HUES64 (cell line): Measurements from ENCODE around the gene ALDH1A1.

Source experiments
- H3K27ac ChIP-seq: 2 replicates; pipeline ENCODE4 v1.7.0; 2013; ENCODE audit warnings: low read depth, low read length, inconsistent platforms
- H3K27me3 ChIP-seq: 2 replicates; pipeline ENCODE4 v1.6.1; 2013; ENCODE audit warnings: mild to moderate bottlenecking, low read length; ENCODE audit not compliant: insufficient read depth
- H3K36me3 ChIP-seq: 2 replicates; pipeline ENCODE4 v1.6.1; 2013; ENCODE audit warnings: mild to moderate bottlenecking, low read length; ENCODE audit not compliant: insufficient read depth
- H3K4me1 ChIP-seq: 2 replicates; pipeline ENCODE4 v1.6.1; 2013; ENCODE audit warnings: mild to moderate bottlenecking, low read length, moderate library complexity; ENCODE audit not compliant: insufficient read depth
- H3K4me3 ChIP-seq: 2 replicates; pipeline ENCODE4 v1.5.1; 2013; ENCODE audit warnings: mild to moderate bottlenecking, low read length, moderate library complexity
- H3K9ac ChIP-seq: 2 replicates; pipeline ENCODE4 v1.6.1; 2013; ENCODE audit warnings: mild to moderate bottlenecking, low read depth, low read length
- H3K9me3 ChIP-seq: 2 replicates; pipeline ENCODE4 v1.6.1; 2013; ENCODE audit warnings: low read depth, low read length; ENCODE audit not compliant: insufficient read depth
- WGBS: fragments of 150-250, 120-280 bp; methylation state at CpG from one replicate; pipeline ENCODE4 v1.1.7; 2013; ENCODE audit warnings: missing lambda C conversion rate; 5-methylcytosine and 5-hydroxymethylcytosine counted together

The ALDH1A1 gene

GRCh38 chr9:72978744-72979143, 25.9 kb upstream of the ALDH1A1 start:
- peaks cover 7% of the 10 kb centered on the region; the same call in 1 of the 2 replicates for H3K4me1 ChIP-seq
- H3K36me3 ChIP-seq = no peaks in the 10 kb centered on the region
- no peaks in the 10 kb centered on the region for H3K9me3 ChIP-seq
- H3K27ac ChIP-seq = no peak overlapping the region
- no peak overlapping the region for H3K4me3 ChIP-seq
- WGBS = no CpG with 5 or more reads among the region's 1 CpG
- H3K27me3 ChIP-seq = no peaks in the 10 kb centered on the region
- H3K9ac ChIP-seq = no peak overlapping the region

DNA sequence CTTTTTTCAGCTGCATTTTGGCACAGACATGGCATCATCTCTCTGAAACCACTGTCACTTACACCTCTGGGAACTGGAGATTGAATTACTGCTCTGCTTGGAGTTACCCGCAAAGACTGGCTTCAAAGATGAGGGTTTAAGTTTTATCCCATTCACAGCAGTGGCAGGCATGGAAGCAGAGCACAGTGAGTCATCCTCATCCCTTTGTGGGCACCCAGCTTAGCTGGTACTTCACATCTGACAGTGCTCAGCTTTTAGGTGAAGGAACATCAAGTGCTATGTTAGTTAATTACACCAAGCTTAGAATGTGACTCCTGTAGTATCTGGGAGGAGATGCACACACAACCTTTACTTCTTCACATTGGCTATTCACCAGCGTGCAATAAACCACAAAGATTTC, 24.8 kb upstream of the ALDH1A1 start:
- peaks cover 7% of the 10 kb centered on the region; the same call in 1 of the 2 replicates for H3K4me1 ChIP-seq
- no peaks in the 10 kb centered on the region for H3K36me3 ChIP-seq
- no peak overlapping the region for H3K9ac ChIP-seq
- no peak overlapping the region for H3K27ac ChIP-seq
- no peak overlapping the region for H3K4me3 ChIP-seq
- 91% methylated on average over 2 of the region's 2 CpGs for WGBS
- H3K27me3 ChIP-seq = no peaks in the 10 kb centered on the region
- no peaks in the 10 kb centered on the region for H3K9me3 ChIP-seq

- Histone ChIP-seq H3K36me3 (no peaks in the 10 kb centered on the region), H3K27ac (no peak overlapping the region), H3K27me3 (no peaks in the 10 kb centered on the region), H3K9ac (no peak overlapping the region), H3K4me3 (no peak overlapping the region), H3K9me3 (no peaks in the 10 kb centered on the region), H3K4me1 (peaks cover 6% of the 10 kb centered on the region; the same call in 1 of the 2 replicates)
Observed at GRCh38 chr9:72974501-72974900, 21.6 kb upstream of the ALDH1A1 start.

GRCh38 chr9:72972636-72973035, 19.8 kb upstream of the ALDH1A1 start:
- Histone ChIP-seq H3K9me3 (no peaks in the 10 kb centered on the region; the same call in 1 of the 2 replicates), H3K4me3 (no peak overlapping the region), H3K4me1 (no peaks in the 10 kb centered on the region), H3K36me3 (no peaks in the 10 kb centered on the region), H3K27ac (no peak overlapping the region), H3K9ac (no peak overlapping the region), H3K27me3 (no peaks in the 10 kb centered on the region)
- WGBS = 94% methylated on average over 2 of the region's 2 CpGs

DNA sequence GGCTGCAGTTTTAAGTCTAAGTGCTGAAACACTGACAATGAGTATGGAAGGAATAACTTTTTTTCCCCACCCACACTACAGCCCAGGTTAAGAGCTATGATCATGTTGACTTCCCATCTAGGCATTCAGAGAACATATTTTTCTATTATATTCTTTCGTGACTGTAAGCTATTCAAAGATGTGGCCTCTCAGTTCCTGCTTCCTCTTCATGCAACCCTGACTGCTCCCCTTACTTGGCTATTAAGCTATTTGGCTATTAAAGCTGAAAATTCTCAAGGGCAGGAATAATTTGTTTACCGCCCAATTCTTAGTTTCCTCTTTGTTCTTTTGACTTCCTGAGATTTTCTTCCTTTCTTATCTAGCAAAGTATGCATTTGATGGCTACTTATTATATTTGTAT, 18.6 kb upstream of the ALDH1A1 start:
- no peak overlapping the region for H3K27ac ChIP-seq
- H3K9me3 ChIP-seq = no peaks in the 10 kb centered on the region; the same call in 1 of the 2 replicates
- 93% methylated on average over 2 of the region's 2 CpGs for WGBS
- no peaks in the 10 kb centered on the region for H3K27me3 ChIP-seq
- H3K4me3 ChIP-seq = no peak overlapping the region
- no peaks in the 10 kb centered on the region for H3K36me3 ChIP-seq
- H3K9ac ChIP-seq = no peak overlapping the region
- no peaks in the 10 kb centered on the region for H3K4me1 ChIP-seq

- Histone ChIP-seq H3K9me3 (0 out of 2 replicates have a peak, but pooled peaks cover 5% of the 10 kb centered on the region), H3K36me3 (no peaks in the 10 kb centered on the region), H3K27me3 (no peaks in the 10 kb centered on the region), H3K4me3 (no peak overlapping the region), H3K4me1 (0 out of 2 replicates have a peak, but pooled peaks cover 4% of the 10 kb centered on the region), H3K27ac (no peak overlapping the region), H3K9ac (no peak overlapping the region)
- WGBS = 94% methylated on average over 4 of the region's 4 CpGs
Observed at GRCh38 chr9:72960446-72960845, 7.6 kb upstream of the ALDH1A1 start.

- Histone ChIP-seq H3K36me3 (no peaks in the 10 kb centered on the region), H3K4me3 (no peak overlapping the region), H3K4me1 (0 out of 2 replicates have a peak, but pooled peaks cover 4% of the 10 kb centered on the region), H3K9ac (no peak overlapping the region), H3K27me3 (no peaks in the 10 kb centered on the region), H3K9me3 (0 out of 2 replicates have a peak, but pooled peaks cover 5% of the 10 kb centered on the region), H3K27ac (peak overlapping the region; percentile 41; the same call in 1 of the 2 replicates)
- 82% methylated on average over 4 of the region's 5 CpGs for WGBS
Observed at GRCh38 chr9:72958485-72959281, 5.8 kb upstream of the ALDH1A1 start.

DNA sequence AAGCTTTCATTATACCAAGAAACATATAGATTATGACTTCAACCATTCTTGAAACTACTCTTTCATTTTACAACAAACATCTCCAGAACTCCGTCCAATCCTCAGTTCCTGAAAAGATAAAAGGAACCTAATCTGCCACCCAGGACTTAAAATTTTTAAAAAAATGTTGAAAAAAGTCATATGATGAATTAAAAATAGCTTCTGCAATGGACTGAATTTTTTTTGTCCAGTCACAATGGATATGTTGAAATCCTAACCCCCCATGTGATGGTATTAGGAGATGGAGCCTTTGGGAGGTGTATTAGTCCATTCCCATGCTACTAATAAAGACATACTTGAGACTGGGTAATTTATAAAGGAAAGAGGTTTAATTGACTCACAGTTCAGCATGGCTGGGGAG, 2.7 kb upstream of the ALDH1A1 start:
- H3K36me3 ChIP-seq = no peaks in the 10 kb centered on the region
- H3K9me3 ChIP-seq = 0 out of 2 replicates have a peak, but pooled peaks cover 5% of the 10 kb centered on the region
- no peak overlapping the region for H3K27ac ChIP-seq
- WGBS = 100% methylated on average over 1 of the region's 1 CpG
- H3K4me3 ChIP-seq = no peak overlapping the region
- H3K9ac ChIP-seq = no peak overlapping the region
- H3K27me3 ChIP-seq = no peaks in the 10 kb centered on the region
- H3K4me1 ChIP-seq = peaks cover 23% of the 10 kb centered on the region; the same call in 1 of the 2 replicates

DNA sequence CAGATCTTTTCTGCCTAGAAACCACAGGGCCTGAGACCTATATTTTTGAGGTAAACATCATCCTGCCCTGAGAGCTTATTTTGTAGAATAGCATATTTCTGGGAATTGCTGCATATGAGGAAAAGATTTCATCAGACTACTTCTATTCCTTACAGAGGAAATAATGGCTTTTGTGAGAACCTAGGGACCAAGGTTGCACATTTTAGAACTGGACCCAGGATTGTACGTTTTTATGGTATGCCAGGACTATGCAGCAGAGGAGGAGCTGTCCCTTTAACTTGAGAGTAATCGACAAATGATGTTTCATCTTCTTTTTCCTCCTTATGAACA, 2.2 kb upstream of the ALDH1A1 start:
- H3K27ac ChIP-seq = no peak overlapping the region
- H3K9ac ChIP-seq = no peak overlapping the region
- H3K9me3 ChIP-seq = 0 out of 2 replicates have a peak, but pooled peaks cover 5% of the 10 kb centered on the region
- H3K4me1 ChIP-seq = peaks cover 23% of the 10 kb centered on the region; the same call in 1 of the 2 replicates
- H3K4me3 ChIP-seq = no peak overlapping the region
- WGBS = 93% methylated on average over 2 of the region's 2 CpGs
- no peaks in the 10 kb centered on the region for H3K36me3 ChIP-seq
- H3K27me3 ChIP-seq = no peaks in the 10 kb centered on the region

GRCh38 chr9:72954431-72955125, 1.7 kb upstream of the ALDH1A1 start:
- Histone ChIP-seq H3K9ac (no peak overlapping the region), H3K9me3 (0 out of 2 replicates have a peak, but pooled peaks cover 5% of the 10 kb centered on the region), H3K27me3 (no peaks in the 10 kb centered on the region), H3K4me1 (peaks cover 23% of the 10 kb centered on the region; the same call in 1 of the 2 replicates), H3K36me3 (no peaks in the 10 kb centered on the region), H3K27ac (no peak overlapping the region), H3K4me3 (no peak overlapping the region)
- 97% methylated on average over 3 of the region's 4 CpGs for WGBS

DNA sequence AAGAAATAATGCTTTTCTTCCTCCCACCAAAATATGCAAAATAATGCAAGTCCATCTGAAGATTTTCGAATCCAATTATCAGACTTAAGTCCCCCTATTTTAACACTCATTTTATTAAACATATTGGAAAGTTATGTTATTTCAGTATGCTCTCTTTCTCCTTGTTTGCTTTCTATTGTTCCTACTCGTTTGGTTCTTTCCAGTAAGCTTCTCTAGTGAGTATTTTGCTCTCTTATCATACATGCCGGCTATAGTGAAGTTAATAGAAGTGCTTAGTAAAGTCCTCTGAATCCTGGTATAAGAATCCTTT, 517 bp downstream of the ALDH1A1 start:
- no peaks in the 10 kb centered on the region for H3K27me3 ChIP-seq
- no peaks in the 10 kb centered on the region for H3K9me3 ChIP-seq
- 88% methylated on average over 1 of the region's 3 CpGs for WGBS
- H3K4me1 ChIP-seq = peaks cover 25% of the 10 kb centered on the region; the same call in 1 of the 2 replicates
- no peak overlapping the region for H3K4me3 ChIP-seq
- no peaks in the 10 kb centered on the region for H3K36me3 ChIP-seq
- no peak overlapping the region for H3K9ac ChIP-seq
- no peak overlapping the region for H3K27ac ChIP-seq
